Adrenal gland (tissue), 12 donors: ENCODE data around the gene PACSIN1. TPM values are rescaled to one million over a fixed set of nuclear protein-coding genes. Genes with fewer than 3 reads are reported as not detected.

Experiments
- DNase-seq, 7 donors: peaks; one replicate each; pipeline ENCODE4 v3.0.0-alpha.2; 2019 to 2020
- H3K27ac ChIP-seq, 5 donors: fragments of 200-600 bp; sonication (generic) in 4 of 5; 1 replicate in 3 of 5; 2 replicates in 2 of 5; pipeline versions ENCODE4 v1.5.1 to v1.8.0; 2016 to 2020; ENCODE audit warnings: mild to moderate bottlenecking in 1 of 5
- H3K27me3 ChIP-seq: fragments of 200-600 bp; 2 replicates; pipeline ENCODE4 v1.8.0; 2021
- H3K36me3 ChIP-seq, 2 donors: fragments of 200-600 bp; replicated peaks in 1 of 2; 1 replicate in 1 of 2; 2 replicates in 1 of 2; pipeline versions ENCODE4 v1.5.1 to v1.8.0; 2018 to 2022
- H3K4me1 ChIP-seq, 2 donors: fragments of 200-600 bp; replicated peaks in 1 of 2; 1 replicate in 1 of 2; 2 replicates in 1 of 2; pipeline versions ENCODE4 v1.5.1 to v1.8.0; 2018 to 2021
- H3K4me3 ChIP-seq, 4 donors: fragments of 200-600 bp; sonication (generic) in 3 of 4; one replicate each; pipeline ENCODE4 v1.5.1; 2016 to 2018
- H3K9me3 ChIP-seq, 3 donors: fragments of 200-600 bp; sonication (generic) in 1 of 3; replicated peaks in 1 of 3; 1 replicate in 2 of 3; 2 replicates in 1 of 3; pipeline versions ENCODE4 v1.5.1 to v1.8.0; 2016 to 2021
- POLR2A ChIP-seq, 2 donors: fragments of 450-650 bp; IDR thresholded peaks; one replicate each; pipeline ENCODE4 v1.6.1; 2017; ENCODE audit warnings: antibody characterized with exemption in 2 of 2, mild to moderate bottlenecking in 2 of 2, moderate library complexity in 1 of 2
- WGBS, 4 donors: extraction: QIAGEN DNeasy Blood & Tissue Kit in 2 of 4; methylation state at CpG; one replicate each; pipeline versions ENCODE4 v1.1.5 to v1.1.7; 2013 to 2017; 5-methylcytosine and 5-hydroxymethylcytosine counted together
- intact Hi-C, 2 donors: fragments of 100-400 bp; cut with DNase I; formaldehyde crosslinking; loops; one replicate each; pipeline versions ENCODE4 v1.14.1 to v1.15.0; 2022 to 2023
- polyA plus RNA-seq, 3 donors: library from polyadenylated mRNA; stranded (reverse); fragments of 200-250 nt in 2 of 3; fragments of 350-450 nt in 1 of 3; fragmentation: Illumina TruSeq in 1 of 3; extraction: RNeasy Lipid Tissue Mini Kit (QIAGEN cat#74804) in 1 of 3; gene quantifications; one replicate each; pipeline ENCODE4 v1.2.3, GENCODE V29; 2013 to 2014
- total RNA-seq, 9 donors: library from RNA; depleted of rRNA in 4 of 9; stranded (reverse); fragments of >200 nt in 4 of 9; fragments of 120-200 nt in 1 of 9; fragmentation: NEBNext Ultra II Directional in 1 of 9; extraction: Animal tissue kit (Norgen Biotek cat#: 25700) in 1 of 9; gene quantifications; one replicate each; pipeline versions ENCODE4 v1.1.0 to v1.2.4, GENCODE V29; 2013 to 2023
- TF ChIP-seq, protein P1 (sequence below), 6 experiments: fragments of 450-650 bp in 4 of 6; fragments of 200-600 bp in 2 of 6; sonication (generic) in 1 of 6; IDR thresholded peaks; 1 replicate in 5 of 6; 2 replicates in 1 of 6; pipeline versions ENCODE4 v1.5.1 to v1.8.0; 2016 to 2021; ENCODE audit warnings: antibody characterized with exemption in 6 of 6, mild to moderate bottlenecking in 2 of 6, moderate library complexity in 1 of 6
- donor health status: healthy with polysubstance abuse.
- donor health status: Bipolar disorder and iron deficiency.
- donor health status: DM: yes; HTN: yes; CAD: no.
- donor health status: DM: no; HTN: no; CAD: no.
- donor health status: DM: no; HTN: no; CAD: no.
- donor health status: DM: yes; HTN: yes; CAD: no.

The PACSIN1 gene
- total and polyA plus RNA-seq, 12 donors, result 0.19 to 2.9 (median 0.73) TPM; not detected in 2

DNA sequence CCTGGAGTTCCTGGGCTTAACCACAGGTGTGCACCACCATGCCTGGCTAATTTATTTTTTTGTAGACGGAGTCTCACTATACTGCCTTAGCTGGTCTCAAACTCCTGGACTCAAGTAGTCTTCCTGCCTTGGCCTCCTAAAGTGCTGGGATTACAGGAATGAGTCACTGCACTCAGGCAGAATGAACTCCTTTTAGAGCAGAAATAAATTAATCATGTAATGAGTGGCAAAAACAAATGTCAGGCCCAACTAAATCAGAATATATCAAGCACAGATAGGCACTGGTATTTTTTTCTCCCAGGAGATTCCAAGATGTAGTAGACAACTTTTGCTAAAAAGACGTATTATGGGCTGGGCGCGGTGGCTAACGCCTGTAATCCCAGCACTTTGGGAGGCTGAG is 42.6 kb upstream of the PACSIN1 start:
- Histone ChIP-seq H3K36me3 (peaks cover 0 to 64% of the 10 kb centered on the region in 2 donors), H3K27ac (peak overlapping the region in 1 of 5 donors; percentile 47)

DNA sequence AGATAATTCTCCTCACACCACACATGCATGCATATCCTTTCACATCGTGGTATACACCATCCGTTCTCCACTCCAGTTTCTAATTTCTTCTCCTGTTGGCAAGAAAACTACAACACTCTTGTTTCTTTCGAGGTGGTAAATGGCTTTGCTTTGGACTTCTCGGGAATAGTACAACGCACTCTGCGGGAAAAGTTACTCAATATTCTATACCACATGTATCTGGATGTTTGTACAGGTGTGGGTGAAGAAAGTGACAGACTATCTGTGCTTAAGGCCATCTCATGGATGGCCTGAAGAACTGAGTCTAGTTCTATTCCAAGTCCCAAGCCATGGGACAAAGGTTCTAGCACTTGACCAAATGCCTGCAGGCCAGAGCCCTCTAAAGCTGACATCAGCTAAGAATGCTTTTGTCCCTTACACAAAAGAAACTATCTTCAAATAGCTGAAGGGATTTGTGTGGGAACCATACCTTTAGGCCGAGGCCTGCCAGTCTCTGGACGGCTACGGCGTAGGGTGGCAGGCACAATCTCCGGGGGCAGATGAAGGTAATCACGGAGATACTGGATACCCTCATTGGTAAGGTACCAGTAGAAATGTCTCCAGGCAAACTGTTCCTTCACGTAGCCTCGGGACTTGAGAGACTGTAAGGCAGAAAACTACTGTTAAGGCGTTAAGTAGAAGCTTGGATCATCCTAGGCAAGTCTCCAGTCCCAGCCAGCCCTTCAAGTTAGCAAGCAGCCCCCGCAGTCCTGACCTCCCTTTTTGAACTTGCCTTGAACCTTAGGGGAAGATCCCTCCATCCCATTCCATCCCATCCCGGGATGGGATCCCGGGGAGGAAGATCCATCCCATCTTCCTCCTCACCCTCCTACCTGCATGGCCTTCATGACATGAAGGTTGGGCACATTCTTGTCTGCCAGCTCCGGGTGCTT is 41.4 kb upstream of the PACSIN1 start:
- no peak for DNase-seq
- peak overlapping the region in 3 of 5 donors; percentile 76 to 89 (median 88) for H3K27ac ChIP-seq

More for the DNA sequence above, 42.6 kb upstream of the PACSIN1 start:
- Histone ChIP-seq H3K27me3 (no peaks in the 10 kb centered on the region), H3K9me3 (no peaks in the 10 kb centered on the region), H3K4me3 (no peak overlapping the region), H3K4me1 (peaks cover 6 to 20% of the 10 kb centered on the region in 2 donors)
- 79 to 91% (median 88%) methylated on average over 5 of the region's 5 CpGs for WGBS, 4 donors
- TF ChIP-seq, protein P1, sequence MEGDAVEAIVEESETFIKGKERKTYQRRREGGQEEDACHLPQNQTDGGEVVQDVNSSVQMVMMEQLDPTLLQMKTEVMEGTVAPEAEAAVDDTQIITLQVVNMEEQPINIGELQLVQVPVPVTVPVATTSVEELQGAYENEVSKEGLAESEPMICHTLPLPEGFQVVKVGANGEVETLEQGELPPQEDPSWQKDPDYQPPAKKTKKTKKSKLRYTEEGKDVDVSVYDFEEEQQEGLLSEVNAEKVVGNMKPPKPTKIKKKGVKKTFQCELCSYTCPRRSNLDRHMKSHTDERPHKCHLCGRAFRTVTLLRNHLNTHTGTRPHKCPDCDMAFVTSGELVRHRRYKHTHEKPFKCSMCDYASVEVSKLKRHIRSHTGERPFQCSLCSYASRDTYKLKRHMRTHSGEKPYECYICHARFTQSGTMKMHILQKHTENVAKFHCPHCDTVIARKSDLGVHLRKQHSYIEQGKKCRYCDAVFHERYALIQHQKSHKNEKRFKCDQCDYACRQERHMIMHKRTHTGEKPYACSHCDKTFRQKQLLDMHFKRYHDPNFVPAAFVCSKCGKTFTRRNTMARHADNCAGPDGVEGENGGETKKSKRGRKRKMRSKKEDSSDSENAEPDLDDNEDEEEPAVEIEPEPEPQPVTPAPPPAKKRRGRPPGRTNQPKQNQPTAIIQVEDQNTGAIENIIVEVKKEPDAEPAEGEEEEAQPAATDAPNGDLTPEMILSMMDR (IDR thresholded peaks at IDR 0.05), result no peak
- no peak for TF ChIP-seq POLR2A (IDR thresholded peaks at IDR 0.05)
- intact Hi-C loops, result no loop called here
- DNase-seq, result no peak

DNA sequence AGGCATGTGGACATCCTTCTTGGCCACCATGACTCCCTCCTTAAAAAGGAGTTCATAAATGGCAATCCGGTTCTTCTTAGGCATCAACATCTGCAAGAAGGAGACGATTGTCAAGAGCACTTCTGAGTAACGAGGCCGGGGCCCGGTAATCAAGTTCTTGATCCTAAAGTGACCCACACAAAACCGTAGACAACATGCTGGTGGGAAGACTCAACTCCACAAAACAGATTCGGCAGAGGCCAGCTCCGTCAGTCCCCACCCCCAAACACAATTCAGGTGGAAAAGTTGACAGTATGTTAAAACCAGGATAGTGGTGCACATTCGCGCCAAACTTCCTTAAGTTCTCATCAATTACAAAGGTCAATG is 40.8 kb upstream of the PACSIN1 start:
- Histone ChIP-seq H3K9me3 (no peaks in the 10 kb centered on the region), H3K4me1 (peaks cover 6 to 11% of the 10 kb centered on the region in 2 donors), H3K36me3 (peaks cover 0 to 46% of the 10 kb centered on the region in 2 donors), H3K4me3 (peak overlapping the region in 3 of 4 donors; percentile 38 to 73 (median 60)), H3K27ac (peak overlapping the region; percentile 15 to 89 (median 76)), H3K27me3 (no peaks in the 10 kb centered on the region)
- intact Hi-C loops, result no loop called here
- TF ChIP-seq POLR2A (IDR thresholded peaks at IDR 0.05), result no peak
- TF ChIP-seq, protein P1 (IDR thresholded peaks at IDR 0.05), result no peak
- WGBS, 4 donors, result 2 to 5% (median 3%) methylated on average over 10 of the region's 10 CpGs
- no peak for DNase-seq

More for the DNA sequence above, 41.4 kb upstream of the PACSIN1 start:
- 75 to 79% (median 76%) methylated on average over 19 of the region's 19 CpGs for WGBS, 4 donors
- peaks cover 0 to 52% of the 10 kb centered on the region in 2 donors for H3K36me3 ChIP-seq
- no peaks in the 10 kb centered on the region for H3K27me3 ChIP-seq
- intact Hi-C loops, result no loop called here
- peaks cover 6 to 17% of the 10 kb centered on the region in 2 donors for H3K4me1 ChIP-seq
- H3K9me3 ChIP-seq, result no peaks in the 10 kb centered on the region
- peak overlapping the region in 1 of 4 donors; percentile 73 for H3K4me3 ChIP-seq
- no peak for TF ChIP-seq POLR2A (IDR thresholded peaks at IDR 0.05)
- TF ChIP-seq, protein P1 (IDR thresholded peaks at IDR 0.05), result no peak
